K562 (cell line): ENCODE results near the gene SIRPA. TPM values are rescaled to one million over a fixed set of nuclear protein-coding genes. Genes with fewer than 3 reads are reported as not detected.

Source experiments
- ATAC-seq: fragments of 200-7000 bp; cut with Tn5 transposase; 3 replicates; pipeline ENCODE4 v1.9.1; 2020; ENCODE audit warnings: moderate library complexity
- BruUV-seq: library from RNA; stranded (reverse); fragments of 400-500 nt; replicated peaks from 2 replicates; lab custom pipeline; 2021; lab: Mats Ljungman, UMichigan
- CTCF ChIA-PET: fragments of 300-600 bp; formaldehyde crosslinking; extraction: SDS; loops from one replicate; lab custom pipeline; 2021; ENCODE audit warnings: low intra/inter-chr PET ratio; lab: Yijun Ruan, JAX
- POLR2A ChIA-PET: fragments of 300-600, 350-650 bp; sonication (Branson Sonifier 250); formaldehyde crosslinking; extraction: SDS; loops from one replicate; lab custom pipeline; 2021; ENCODE audit warnings: antibody characterized with exemption, inconsistent platforms; lab: Yijun Ruan, JAX
- DNase-seq, 4 experiments: peaks; one replicate each; pipeline versions ENCODE4 v3.0.0 to v3.0.0-alpha.2; 2011 to 2018; ENCODE audit warnings: low spot score in 3 of 4, mixed read lengths in 3 of 4; ENCODE audit errors: extremely low read depth in 1 of 4
- FAIRE-seq: peaks from 2 replicates; lab custom pipeline; 2011; peaks lifted over from hg19 to GRCh38; lab: Jason Lieb, UNC
- H2AFZ ChIP-seq: 2 replicates; pipeline ENCODE4 v1.6.0; 2011; ENCODE audit warnings: low read depth, low read length, control low read depth, inconsistent platforms
- H3K27ac ChIP-seq: fragments of 200-600 bp; 3 replicates; pipeline ENCODE4 v1.8.0; 2011; ENCODE audit warnings: low read depth, mild to moderate bottlenecking, control low read depth, inconsistent platforms, low read length, moderate library complexity, mixed read lengths; ENCODE audit errors: extremely low read depth
- H3K27me3 ChIP-seq, 2 experiments: fragments of 300-600 bp in 1 of 2; 2 replicates in 1 of 2; 3 replicates in 1 of 2; pipeline versions ENCODE4 v1.6.0 to v1.8.0; 2011; ENCODE audit warnings: inconsistent platforms in 2 of 2, low read length in 2 of 2, mild to moderate bottlenecking in 1 of 2, mixed read lengths in 1 of 2, moderate library complexity in 1 of 2; ENCODE audit not compliant: control insufficient read depth in 2 of 2, insufficient read depth in 2 of 2
- H3K36me3 ChIP-seq: fragments of 300-600 bp; 3 replicates; pipeline ENCODE4 v1.8.0; 2011; ENCODE audit warnings: mild to moderate bottlenecking, low read length, inconsistent platforms; ENCODE audit not compliant: control insufficient read depth, insufficient read depth
- H3K4me1 ChIP-seq, 2 experiments: fragments of 200-600 bp in 1 of 2; replicated peaks in 1 of 2; 2 replicates in 1 of 2; 3 replicates in 1 of 2; pipeline versions ENCODE4 v1.5.1 to v1.8.0; 2011; ENCODE audit warnings: inconsistent platforms in 2 of 2, low read length in 2 of 2, mild to moderate bottlenecking in 1 of 2, mixed read lengths in 1 of 2, moderate library complexity in 1 of 2; ENCODE audit not compliant: control insufficient read depth in 2 of 2, insufficient read depth in 2 of 2
- H3K4me2 ChIP-seq: 2 replicates; pipeline ENCODE4 v1.6.1; 2011; ENCODE audit warnings: low read length, control low read depth, inconsistent platforms, mixed read lengths; ENCODE audit not compliant: insufficient read depth
- H3K4me3 ChIP-seq: fragments of 200-600 bp; sonication (generic), shearing (Covaris generic); 2 replicates; pipeline ENCODE4 v1.5.1; 2016; ENCODE audit warnings: control low read depth, inconsistent platforms
- H3K79me2 ChIP-seq: fragments of 200-600 bp; 3 replicates; pipeline ENCODE4 v1.8.0; 2011; ENCODE audit warnings: low read length, inconsistent platforms; ENCODE audit not compliant: control insufficient read depth, insufficient read depth
- H3K9ac ChIP-seq, 2 experiments: 2 replicates each; pipeline versions ENCODE4 v1.6.0 to v1.6.1; 2011; ENCODE audit warnings: low read depth in 2 of 2, low read length in 2 of 2, control low read depth in 1 of 2, inconsistent platforms in 1 of 2, mild to moderate bottlenecking in 1 of 2, mixed read lengths in 1 of 2; ENCODE audit not compliant: insufficient read depth in 1 of 2
- H3K9me1 ChIP-seq: one replicate; pipeline ENCODE4 v1.6.0; 2011; ENCODE audit warnings: inconsistent platforms, mild to moderate bottlenecking, low read length, moderate library complexity; ENCODE audit not compliant: control insufficient read depth, insufficient read depth
- H3K9me3 ChIP-seq: replicated peaks from 2 replicates; pipeline ENCODE4 v1.5.1; 2011; ENCODE audit warnings: low read depth, low read length, inconsistent platforms; ENCODE audit not compliant: control insufficient read depth, insufficient read depth
- H4K20me1 ChIP-seq: replicated peaks from 2 replicates; pipeline ENCODE4 v1.6.1; 2011; ENCODE audit warnings: low read length, inconsistent platforms, mixed read lengths; ENCODE audit not compliant: control insufficient read depth, insufficient read depth
- BRCA1 ChIP-seq, 2 experiments: fragments of 450-650 bp in 1 of 2; sonication (generic) in 1 of 2; formaldehyde crosslinking in 1 of 2; IDR thresholded peaks; 2 replicates each; pipeline versions ENCODE4 v1.5.0 to v1.6.1; 2017 to 2020; ENCODE audit warnings: mild to moderate bottlenecking in 1 of 2, missing genetic modification reagents in 1 of 2
- EZH2 ChIP-seq: IDR thresholded peaks from 2 replicates; pipeline ENCODE4 v1.6.1; 2012; ENCODE audit warnings: low read depth, mild to moderate bottlenecking, inconsistent platforms, low read length, borderline replicate concordance
- PREB ChIP-seq: sonication (generic); formaldehyde crosslinking; IDR thresholded peaks from 2 replicates; pipeline ENCODE4 v1.8.1; 2023; ENCODE audit warnings: mild to moderate bottlenecking, missing genetic modification reagents
- PRPF4 ChIP-seq: fragments of 200-400 bp; formaldehyde crosslinking; IDR thresholded peaks from one replicate; pipeline ENCODE4 v1.6.1; 2017; ENCODE audit warnings: low read length, low read depth, mild to moderate bottlenecking; ENCODE audit not compliant: insufficient read depth, poor library complexity, severe bottlenecking
- XRCC5 ChIP-seq: fragments of 200-400 bp; formaldehyde crosslinking; IDR thresholded peaks from 2 replicates; pipeline ENCODE4 v1.6.1; 2017; ENCODE audit warnings: low read depth, mild to moderate bottlenecking, low read length
- ZNF780A ChIP-seq: fragments of 250-450 bp; sonication (Bioruptor Pico); IDR thresholded peaks from 2 replicates; pipeline ENCODE4 v1.5.0; 2021; ENCODE audit warnings: mild to moderate bottlenecking
- WGBS: fragments of 100-300 bp; shearing (Covaris generic); methylation state at CpG from one replicate; pipeline ENCODE4 v1.1.6; 2016; ENCODE audit warnings: low coverage, mixed read lengths; ENCODE audit not compliant: insufficient coverage; ENCODE audit errors: missing lambda C conversion rate; 5-methylcytosine and 5-hydroxymethylcytosine counted together
- in situ Hi-C: fragments of 300-500 bp; cut with MboI; formaldehyde crosslinking; loops from 4 replicates; pipeline ENCODE4 v1.15.0; 2018; ENCODE audit warnings: inconsistent platforms, mixed read lengths
- intact Hi-C: fragments of 100-400 bp; cut with micrococcal nuclease; formaldehyde crosslinking; loops from 2 replicates; pipeline ENCODE4 v1.14.2; 2022
- polyA plus RNA-seq, 8 experiments: library from polyadenylated mRNA; depleted of rRNA in 4 of 8; stranded (reverse) in 5 of 8; unstranded in 3 of 8; fragments of >200 nt; fragmentation: Nextera tagmentation in 2 of 8; fragmentation: Illumina TruSeq in 1 of 8; extraction: Ambion mirVana in 2 of 8; extraction: Trizol in 1 of 8; gene quantifications; 2 replicates each; pipeline versions ENCODE4 v1.2.1 to v1.2.3, GENCODE V29; 2011 to 2014; ENCODE audit warnings: inconsistent platforms in 1 of 8, missing spikeins in 1 of 8
- total RNA-seq, 7 experiments: library from RNA; depleted of rRNA in 6 of 7; stranded (reverse); fragments of >200 nt in 6 of 7; fragmentation: Illumina TruSeq in 2 of 7; extraction: Trizol in 2 of 7; gene quantifications; 2 replicates each; pipeline versions ENCODE4 v1.2.1 to v1.2.3, GENCODE V29; 2011 to 2021; ENCODE audit warnings: low replicate concordance in 1 of 7

Gene SIRPA
- total and polyA plus RNA-seq, 9 of the 15 experiments (the other 6 are each of a cell fraction or from before 2014, with no cell fraction given): 0.01 to 0.40 (median 0.11) TPM; not detected in 2

GRCh38 chr20:1911536-1911935 lies 16.3 kb downstream of the SIRPA start:
- in situ Hi-C loops (no loop called here), intact Hi-C loops (no loop called here)
- Histone ChIP-seq H3K79me2 (no peaks in the 10 kb centered on the region), H2AFZ (no peak overlapping the region), H3K9me1 (no peaks in the 10 kb centered on the region), H3K4me2 (no peak overlapping the region), H3K36me3 (no peaks in the 10 kb centered on the region), H3K4me3 (no peak overlapping the region), H3K27me3 (peaks cover 0 to 20% of the 10 kb centered on the region in 2 experiments; a peak in 2 of 5 replicates), H3K27ac (no peak overlapping the region), H4K20me1 (no peaks in the 10 kb centered on the region)
- POLR2A ChIA-PET: no interaction called here
- CTCF ChIA-PET: no interaction called here
- ATAC-seq: no peak
- DNase-seq: no peak
- FAIRE-seq: no peak
- BruUV-seq: no TSS peak
- WGBS: 3% methylated on average over 9 of the region's 10 CpGs
- TF ChIP-seq PRPF4: no peak
- no peak for TF ChIP-seq EZH2
- no peak for TF ChIP-seq BRCA1 (IDR thresholded peaks at IDR 0.05)
- no peak for TF ChIP-seq BRCA1 (CRISPR knock-in tag; IDR thresholded peaks at IDR 0.05)
- TF ChIP-seq PREB (CRISPR knock-in tag): no peak
- no peak for TF ChIP-seq XRCC5
- TF ChIP-seq ZNF780A (CRISPR knock-in tag): no peak
- TF ChIP-seq, all 486 proteins: peak for 0
- Histone ChIP-seq H3K9ac (no peak overlapping the region), H3K9me3 (no peaks in the 10 kb centered on the region), H3K4me1 (no peaks in the 10 kb centered on the region; a peak in 1 of 5 replicates)
